Gastrocnemius medialis (tissue), 4 donors: ENCODE results near the gene ATXN7L1. TPM values are rescaled to one million over a fixed set of nuclear protein-coding genes. Genes with fewer than 3 reads are reported as not detected.

Experiments used
- ATAC-seq, 2 donors: fragments of 150-250 bp; one replicate each; pipeline ENCODE4 v1.9.1; 2016
- DNase-seq, 2 donors: peaks; one replicate each; pipeline ENCODE4 v3.0.0-alpha.2; 2019
- H3K27ac ChIP-seq, 4 donors: fragments of 200-600 bp; sonication (generic); 1 replicate in 1 of 4; 2 replicates in 3 of 4; pipeline ENCODE4 v1.5.1; 2016 to 2018; ENCODE audit warnings: mild to moderate bottlenecking in 2 of 4, moderate library complexity in 1 of 4
- H3K27me3 ChIP-seq, 3 donors: fragments of 200-600 bp; sonication (generic) in 2 of 3; 1 replicate in 1 of 3; 2 replicates in 2 of 3; pipeline versions ENCODE4 v1.5.1 to v1.6.0; 2016 to 2019; ENCODE audit warnings: mild to moderate bottlenecking in 1 of 3, moderate library complexity in 1 of 3
- H3K36me3 ChIP-seq, 2 donors: fragments of 200-600 bp; sonication (generic) in 1 of 2; one replicate each; pipeline ENCODE4 v1.5.1; 2017 to 2018
- H3K4me1 ChIP-seq, 2 donors: fragments of 200-600 bp; sonication (generic) in 1 of 2; one replicate each; pipeline ENCODE4 v1.5.1; 2016 to 2017; ENCODE audit warnings: mild to moderate bottlenecking in 2 of 2
- H3K4me3 ChIP-seq, 4 donors: fragments of 200-600 bp; sonication (generic) in 3 of 4; 1 replicate in 1 of 4; 2 replicates in 3 of 4; pipeline ENCODE4 v1.5.1; 2016 to 2019; ENCODE audit warnings: mild to moderate bottlenecking in 2 of 4
- H3K9me3 ChIP-seq, 3 donors: fragments of 200-600 bp; sonication (generic) in 2 of 3; 1 replicate in 1 of 3; 2 replicates in 2 of 3; pipeline ENCODE4 v1.5.1; 2016 to 2019
- POLR2A ChIP-seq, 2 donors: fragments of 450-650 bp; IDR thresholded peaks; one replicate each; pipeline ENCODE4 v1.6.1; 2017; ENCODE audit warnings: antibody characterized with exemption in 2 of 2, mild to moderate bottlenecking in 2 of 2, moderate library complexity in 2 of 2
- in situ Hi-C, 4 donors: fragments of 200-750 bp; cut with MboI; loops; one replicate each; pipeline versions ENCODE4 v1.15.0 to v1.8.0; 2017; ENCODE audit warnings: low sequenced_read_pairs in 4 of 4
- intact Hi-C: fragments of 100-400 bp; cut with DNase I; formaldehyde crosslinking; loops from one replicate; pipeline ENCODE4 v1.15.1; 2023; ENCODE audit warnings: low total_unique reads
- total RNA-seq, 4 donors: library from RNA; depleted of rRNA; stranded (reverse); fragments of >200 nt; gene quantifications; one replicate each; pipeline versions ENCODE4 v1.1.0 to v1.2.3, GENCODE V29; 2016
- TF ChIP-seq, protein P1 (sequence below), 5 experiments: fragments of 450-650 bp in 3 of 5; fragments of 200-600 bp in 2 of 5; sonication (generic) in 2 of 5; IDR thresholded peaks in 4 of 5; conservative IDR thresholded peaks in 1 of 5; 1 replicate in 4 of 5; 2 replicates in 1 of 5; pipeline ENCODE4 v1.5.1; 2016 to 2019; ENCODE audit warnings: antibody characterized with exemption in 5 of 5, mild to moderate bottlenecking in 3 of 5, moderate library complexity in 3 of 5

The ATXN7L1 gene
- total RNA-seq, 4 donors from 2014 or later = 1.6 to 6.6 (median 4.8) TPM

DNA sequence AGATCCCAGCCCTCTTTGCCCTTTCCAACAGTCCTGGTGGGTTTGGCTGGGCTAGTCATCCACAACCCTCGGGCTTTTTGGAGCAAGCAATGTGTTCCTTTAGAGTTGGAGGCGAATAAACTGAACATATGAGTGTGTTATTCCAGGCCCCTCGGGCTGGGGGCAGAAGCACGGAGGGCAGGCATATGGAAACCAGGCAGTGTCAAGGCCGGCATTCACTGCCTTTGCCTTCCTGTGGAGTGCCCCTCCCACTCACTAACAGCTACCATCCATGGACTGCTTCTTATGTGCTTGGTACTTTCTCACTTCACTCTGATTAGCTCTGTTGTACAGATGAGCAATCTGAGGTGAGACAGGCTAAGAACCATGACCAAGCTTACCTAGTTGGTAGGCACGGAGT lies 241.2 kb downstream of the ATXN7L1 start:
- in situ Hi-C loops (loop anchor here in 1 of 4 donors (25.0 kb wide), 1 partner anchor 402 kb away; no protein-coding TSS in a partner anchor), intact Hi-C loops (no loop called here)
- Histone ChIP-seq H3K9me3 (no peaks in the 10 kb centered on the region), H3K4me3 (no peak overlapping the region), H3K36me3 (peaks cover 0 to 4% of the 10 kb centered on the region in 2 donors), H3K4me1 (no peaks in the 10 kb centered on the region), H3K27ac (no peak overlapping the region), H3K27me3 (no peaks in the 10 kb centered on the region)
- no peak for ATAC-seq
- DNase-seq = no peak
- TF ChIP-seq POLR2A (IDR thresholded peaks at IDR 0.05) = no peak
- TF ChIP-seq, protein P1, sequence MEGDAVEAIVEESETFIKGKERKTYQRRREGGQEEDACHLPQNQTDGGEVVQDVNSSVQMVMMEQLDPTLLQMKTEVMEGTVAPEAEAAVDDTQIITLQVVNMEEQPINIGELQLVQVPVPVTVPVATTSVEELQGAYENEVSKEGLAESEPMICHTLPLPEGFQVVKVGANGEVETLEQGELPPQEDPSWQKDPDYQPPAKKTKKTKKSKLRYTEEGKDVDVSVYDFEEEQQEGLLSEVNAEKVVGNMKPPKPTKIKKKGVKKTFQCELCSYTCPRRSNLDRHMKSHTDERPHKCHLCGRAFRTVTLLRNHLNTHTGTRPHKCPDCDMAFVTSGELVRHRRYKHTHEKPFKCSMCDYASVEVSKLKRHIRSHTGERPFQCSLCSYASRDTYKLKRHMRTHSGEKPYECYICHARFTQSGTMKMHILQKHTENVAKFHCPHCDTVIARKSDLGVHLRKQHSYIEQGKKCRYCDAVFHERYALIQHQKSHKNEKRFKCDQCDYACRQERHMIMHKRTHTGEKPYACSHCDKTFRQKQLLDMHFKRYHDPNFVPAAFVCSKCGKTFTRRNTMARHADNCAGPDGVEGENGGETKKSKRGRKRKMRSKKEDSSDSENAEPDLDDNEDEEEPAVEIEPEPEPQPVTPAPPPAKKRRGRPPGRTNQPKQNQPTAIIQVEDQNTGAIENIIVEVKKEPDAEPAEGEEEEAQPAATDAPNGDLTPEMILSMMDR (IDR thresholded peaks at IDR 0.05 in 4 of 5, conservative IDR thresholded peaks at IDR 0.05 in 1 of 5) = no peak

DNA sequence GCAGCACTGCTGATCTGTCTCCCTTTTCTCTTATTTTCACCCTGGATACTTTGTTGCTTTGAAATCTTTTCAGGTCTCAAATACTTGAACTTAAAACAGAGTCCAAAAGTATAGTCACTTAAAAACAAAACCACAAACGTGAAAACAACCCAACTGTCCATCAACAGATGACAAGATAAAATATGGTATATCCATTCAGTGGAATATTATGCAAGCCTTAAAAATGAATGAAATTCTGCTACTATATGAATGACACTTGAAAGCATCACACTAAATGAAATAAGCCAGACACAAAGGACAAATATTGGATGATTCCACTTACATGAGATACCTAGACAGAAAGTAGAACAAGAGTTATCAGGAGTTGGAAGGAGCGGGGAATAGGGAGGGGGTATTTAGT lies 250.4 kb downstream of the ATXN7L1 start:
- Histone ChIP-seq H3K4me3 (no peak overlapping the region), H3K4me1 (peaks cover 0 to 5% of the 10 kb centered on the region in 2 donors), H3K36me3 (peaks cover 0 to 17% of the 10 kb centered on the region in 2 donors), H3K27me3 (no peaks in the 10 kb centered on the region), H3K9me3 (no peaks in the 10 kb centered on the region), H3K27ac (no peak overlapping the region)
- ATAC-seq (no peak), DNase-seq (no peak)
- intact Hi-C loops (no loop called here), in situ Hi-C loops (loop anchor here in 1 of 4 donors (25.0 kb wide), 1 partner anchor 411 kb away; no protein-coding TSS in a partner anchor)
- TF ChIP-seq POLR2A (IDR thresholded peaks at IDR 0.05) = no peak
- TF ChIP-seq, protein P1 (IDR thresholded peaks at IDR 0.05 in 4 of 5, conservative IDR thresholded peaks at IDR 0.05 in 1 of 5) = no peak

DNA sequence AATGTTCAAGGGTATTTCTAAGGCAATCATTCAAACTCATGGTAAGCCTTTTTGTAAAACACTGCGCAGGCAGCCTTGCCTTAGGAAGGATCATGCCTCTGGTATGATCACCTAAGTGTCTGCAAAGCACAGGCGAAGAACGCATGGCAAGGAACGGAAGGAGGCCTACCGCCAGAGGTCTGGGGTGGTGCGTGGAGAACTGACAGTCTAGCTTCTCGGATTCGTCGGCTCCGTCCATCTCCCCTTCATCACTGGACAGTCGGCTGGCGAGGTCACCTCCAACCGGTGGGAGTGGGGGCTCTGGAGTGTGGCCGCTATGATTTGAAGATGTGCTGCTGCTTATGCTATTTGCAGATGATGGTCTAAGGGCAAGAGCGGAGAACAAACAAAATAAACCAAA lies 252.5 kb downstream of the ATXN7L1 start:
- H3K27me3 ChIP-seq = no peaks in the 10 kb centered on the region
- peaks cover 0 to 17% of the 10 kb centered on the region in 2 donors for H3K36me3 ChIP-seq
- TF ChIP-seq POLR2A (IDR thresholded peaks at IDR 0.05) = no peak
- TF ChIP-seq, protein P1 (IDR thresholded peaks at IDR 0.05 in 4 of 5, conservative IDR thresholded peaks at IDR 0.05 in 1 of 5) = no peak
- intact Hi-C loops (no loop called here), in situ Hi-C loops (no loop called here)
- ATAC-seq (no peak), DNase-seq (no peak)
- no peaks in the 10 kb centered on the region for H3K9me3 ChIP-seq
- no peak overlapping the region for H3K4me3 ChIP-seq
- no peak overlapping the region for H3K27ac ChIP-seq
- peaks cover 0 to 5% of the 10 kb centered on the region in 2 donors for H3K4me1 ChIP-seq

DNA sequence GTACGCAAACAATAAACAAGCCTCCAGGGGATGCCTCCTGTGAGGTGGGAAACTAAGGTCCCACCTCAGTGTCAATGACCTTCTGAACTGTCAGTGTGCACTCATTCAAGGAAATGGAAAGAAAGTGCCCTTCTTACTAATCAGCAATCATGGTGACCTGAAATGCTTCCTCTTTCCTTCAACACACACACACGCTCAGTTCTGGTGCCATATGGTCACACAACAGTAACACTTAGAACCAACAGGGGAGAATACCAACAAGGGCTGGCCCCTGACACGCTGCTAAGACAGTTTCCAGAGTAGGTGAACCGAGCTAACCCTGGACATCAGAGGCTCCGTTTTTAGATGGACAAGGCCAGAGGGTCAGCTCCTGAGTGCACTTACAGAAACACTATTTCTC lies 253.0 kb downstream of the ATXN7L1 start:
- DNase-seq (no peak), ATAC-seq (no peak)
- in situ Hi-C loops (no loop called here), intact Hi-C loops (no loop called here)
- H3K4me1 ChIP-seq = peaks cover 0 to 5% of the 10 kb centered on the region in 2 donors
- peaks cover 0 to 17% of the 10 kb centered on the region in 2 donors for H3K36me3 ChIP-seq
- H3K27me3 ChIP-seq = no peaks in the 10 kb centered on the region
- TF ChIP-seq POLR2A (IDR thresholded peaks at IDR 0.05) = no peak
- TF ChIP-seq, protein P1 (IDR thresholded peaks at IDR 0.05 in 4 of 5, conservative IDR thresholded peaks at IDR 0.05 in 1 of 5) = no peak
- no peak overlapping the region for H3K4me3 ChIP-seq
- no peaks in the 10 kb centered on the region for H3K9me3 ChIP-seq
- no peak overlapping the region for H3K27ac ChIP-seq
